GM04503 (cell line): Measurements from ENCODE around the gene ADAMTS10.
"Not testable (repeated sequence)": the region's sequence is repeated elsewhere in the genome, so short reads cannot be mapped to it uniquely, and the experiment has no call there.

Experiments
- DNase-seq: peaks from one replicate; pipeline ENCODE4 v3.0.0-alpha.2; 2012; ENCODE audit warnings: low read depth

ADAMTS10 gene

GRCh38 chr19:8626842-8627241 is 16.3 kb upstream of the ADAMTS10 start:
- no peak for DNase-seq

- DNase-seq = not testable (repeated sequence)
Observed at GRCh38 chr19:8622886-8623285, 12.4 kb upstream of the ADAMTS10 start.

GRCh38 chr19:8618751-8619150 is 8.2 kb upstream of the ADAMTS10 start:
- DNase-seq = no peak

- DNase-seq = no peak
Observed at GRCh38 chr19:8617984-8618383, 7.5 kb upstream of the ADAMTS10 start.

- not testable (repeated sequence) for DNase-seq
Observed at GRCh38 chr19:8617325-8617724, 6.8 kb upstream of the ADAMTS10 start.

GRCh38 chr19:8616861-8617260 is 6.3 kb upstream of the ADAMTS10 start:
- no peak for DNase-seq

GRCh38 chr19:8615813-8616596 is 5.5 kb upstream of the ADAMTS10 start:
- no peak for DNase-seq

- DNase-seq = no peak
Observed at GRCh38 chr19:8615024-8615423, 4.5 kb upstream of the ADAMTS10 start.

GRCh38 chr19:8614455-8614854 is 3.9 kb upstream of the ADAMTS10 start:
- no peak for DNase-seq

GRCh38 chr19:8612807-8613171 is 2.3 kb upstream of the ADAMTS10 start:
- no peak for DNase-seq

GRCh38 chr19:8611877-8612806 is 1.6 kb upstream of the ADAMTS10 start:
- DNase-seq = no peak

- no peak for DNase-seq
Observed at GRCh38 chr19:8611391-8611876, 919 bp upstream of the ADAMTS10 start.

GRCh38 chr19:8610936-8611300 is 403 bp upstream of the ADAMTS10 start:
- no peak for DNase-seq

- DNase-seq = no peak
Observed at GRCh38 chr19:8609279-8610040, 1.1 kb downstream of the ADAMTS10 start.

GRCh38 chr19:8608941-8609278 is 1.6 kb downstream of the ADAMTS10 start:
- DNase-seq = no peak

- DNase-seq = no peak
Observed at GRCh38 chr19:8607386-8607785, 3.1 kb downstream of the ADAMTS10 start.

GRCh38 chr19:8605514-8605913 is 5.0 kb downstream of the ADAMTS10 start:
- no peak for DNase-seq

- no peak for DNase-seq
Observed at GRCh38 chr19:8601796-8602195, 8.7 kb downstream of the ADAMTS10 start.

- no peak for DNase-seq
Observed at GRCh38 chr19:8600816-8601215, 9.7 kb downstream of the ADAMTS10 start.

GRCh38 chr19:8600064-8600463 is 10.5 kb downstream of the ADAMTS10 start:
- DNase-seq = no peak

- no peak for DNase-seq
Observed at GRCh38 chr19:8596168-8596567, 14.3 kb downstream of the ADAMTS10 start.

- no peak for DNase-seq
Observed at GRCh38 chr19:8595651-8596050, 14.9 kb downstream of the ADAMTS10 start.
